HK-2 (cell line): Measurements from ENCODE around the gene IDI1.

Source experiments
- DNase-seq: peaks from one replicate; pipeline ENCODE4 v3.0.0-alpha.2; 2018; ENCODE audit not compliant: unreplicated experiment

The IDI1 gene

GRCh38 chr10:994836-995558, 53.9 kb downstream of the IDI1 start:
- DNase-seq, result no peak

GRCh38 chr10:992871-993270, 56.0 kb downstream of the IDI1 start:
- DNase-seq, result no peak

- DNase-seq, result no peak
These were observed 56.5 kb downstream of the IDI1 start for GRCh38 chr10:992467-992866.

- no peak for DNase-seq
These were observed 58.1 kb downstream of the IDI1 start for GRCh38 chr10:990808-991207.
